Body of pancreas (tissue), 4 donors: ENCODE data around the gene LONRF2.
"Not testable (repeated sequence)": the region's sequence is repeated elsewhere in the genome, so short reads cannot be mapped to it uniquely, and the experiment has no call there.

Experiments used
- CTCF ChIP-seq, 7 experiments: fragments of 450-650 bp in 4 of 7; fragments of 200-600 bp in 3 of 7; sonication (generic) in 3 of 7; IDR thresholded peaks; one replicate each; pipeline ENCODE4 v1.5.1; 2016 to 2019; ENCODE audit warnings: antibody characterized with exemption in 7 of 7
- POLR2A ChIP-seq, 3 donors: fragments of 450-650 bp; IDR thresholded peaks; one replicate each; pipeline ENCODE4 v1.6.1; 2016; ENCODE audit warnings: antibody characterized with exemption in 3 of 3, mild to moderate bottlenecking in 2 of 3

DNA sequence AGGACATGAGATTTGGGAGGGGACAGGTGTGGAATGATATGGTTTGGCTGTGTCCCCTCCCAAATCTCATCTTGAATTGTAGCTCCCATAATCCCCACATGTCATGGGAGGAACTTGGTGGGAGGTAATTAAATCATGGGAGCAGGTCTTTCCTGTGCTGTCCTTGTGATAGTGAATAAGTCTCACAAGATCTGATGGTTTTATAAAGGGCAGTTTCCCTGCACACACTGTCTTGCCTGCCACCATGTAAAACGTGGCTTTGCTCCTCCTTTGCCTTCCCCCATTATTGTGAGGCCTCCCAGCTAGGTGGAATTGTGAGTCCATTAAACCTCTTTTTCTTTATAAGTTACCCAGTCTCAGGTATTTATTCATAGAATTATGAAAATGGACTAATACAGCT, 22.8 kb upstream of the LONRF2 start:
- TF ChIP-seq CTCF, POLR2A (IDR thresholded peaks at IDR 0.05): not testable (repeated sequence)
